Testis (tissue), 3 donors: ENCODE measurements around the gene SLC22A2. TPM values are rescaled to one million over a fixed set of nuclear protein-coding genes. Genes with fewer than 3 reads are reported as not detected.

Experiments
- DNase-seq: peaks from one replicate; pipeline ENCODE4 v3.0.0-alpha.2; 2019
- H3K27ac ChIP-seq, 2 donors: fragments of 200-600 bp; sonication (generic); one replicate each; pipeline ENCODE4 v1.5.1; 2019
- H3K27me3 ChIP-seq: fragments of 200-600 bp; sonication (generic); one replicate; pipeline ENCODE4 v1.5.1; 2019
- H3K36me3 ChIP-seq: fragments of 200-600 bp; sonication (generic); one replicate; pipeline ENCODE4 v1.5.1; 2017; ENCODE audit warnings: low read depth; ENCODE audit errors: missing control alignments
- H3K4me1 ChIP-seq: fragments of 200-600 bp; sonication (generic); one replicate; pipeline ENCODE4 v1.5.1; 2019
- H3K4me3 ChIP-seq, 2 donors: fragments of 200-600 bp; sonication (generic); one replicate each; pipeline ENCODE4 v1.5.1; 2017 to 2019
- H3K9me3 ChIP-seq: fragments of 200-600 bp; sonication (generic); one replicate; pipeline ENCODE4 v1.5.1; 2017
- CTCF ChIP-seq, 3 experiments: fragments of 450-650 bp in 2 of 3; fragments of 200-600 bp in 1 of 3; sonication (generic) in 1 of 3; IDR thresholded peaks; one replicate each; pipeline ENCODE4 v1.5.1; 2016 to 2019; ENCODE audit warnings: antibody characterized with exemption in 3 of 3, mild to moderate bottlenecking in 2 of 3, moderate library complexity in 1 of 3
- POLR2A ChIP-seq: fragments of 450-650 bp; IDR thresholded peaks from one replicate; pipeline ENCODE4 v1.6.1; 2017; ENCODE audit warnings: antibody characterized with exemption, mild to moderate bottlenecking, moderate library complexity
- WGBS, 2 donors: methylation state at CpG; one replicate each; pipeline ENCODE4 v1.1.5; 2018; 5-methylcytosine and 5-hydroxymethylcytosine counted together
- intact Hi-C: fragments of 100-400 bp; cut with DNase I; formaldehyde crosslinking; loops from one replicate; pipeline ENCODE4 v1.15.1; 2023; ENCODE audit warnings: low total_unique reads
- polyA plus RNA-seq: library from polyadenylated mRNA; stranded (reverse); fragments of 350-450 nt; fragmentation: Illumina TruSeq; extraction: RNeasy Lipid Tissue Mini Kit (QIAGEN cat#74804); gene quantifications from one replicate; pipeline ENCODE4 v1.2.3, GENCODE V29; 2014; ENCODE audit warnings: low read depth, low replicate concordance; ENCODE audit not compliant: insufficient read depth
- total RNA-seq, 2 donors: library from RNA; depleted of rRNA; stranded (reverse); fragments of >200 nt; gene quantifications; one replicate each; pipeline ENCODE4 v1.2.3, GENCODE V29; 2016

SLC22A2 gene
- total and polyA plus RNA-seq, 3 donors from 2014 or later = 0.24 to 0.99 (median 0.34) TPM

GRCh38 chr6:160278786-160279310 lies 20.2 kb upstream of the SLC22A2 start:
- no peak overlapping the region for H3K27ac ChIP-seq
- no peaks in the 10 kb centered on the region for H3K36me3 ChIP-seq
- no peaks in the 10 kb centered on the region for H3K4me1 ChIP-seq
- 33 to 35% methylated on average over 11 to 12 of the region's 12 CpGs for WGBS, 2 donors
- peak overlapping the region in 1 of 2 donors; percentile 2 for H3K4me3 ChIP-seq
- TF ChIP-seq CTCF (IDR thresholded peaks at IDR 0.05) (no peak), POLR2A (no peak)
- H3K27me3 ChIP-seq = no peaks in the 10 kb centered on the region
- DNase-seq = no peak
- H3K9me3 ChIP-seq = no peaks in the 10 kb centered on the region
- intact Hi-C loops = no loop called here

GRCh38 chr6:160278311-160278710 lies 19.7 kb upstream of the SLC22A2 start:
- 75 to 91% methylated on average over 5 of the region's 5 CpGs for WGBS, 2 donors
- intact Hi-C loops = no loop called here
- Histone ChIP-seq H3K4me3 (no peak overlapping the region), H3K4me1 (no peaks in the 10 kb centered on the region), H3K27me3 (no peaks in the 10 kb centered on the region), H3K36me3 (no peaks in the 10 kb centered on the region), H3K27ac (no peak overlapping the region), H3K9me3 (no peaks in the 10 kb centered on the region)
- DNase-seq = no peak
- TF ChIP-seq POLR2A (no peak), CTCF (IDR thresholded peaks at IDR 0.05) (no peak)

- Histone ChIP-seq H3K9me3 (no peaks in the 10 kb centered on the region), H3K36me3 (no peaks in the 10 kb centered on the region), H3K27me3 (no peaks in the 10 kb centered on the region), H3K4me1 (no peaks in the 10 kb centered on the region), H3K27ac (no peak overlapping the region), H3K4me3 (no peak overlapping the region)
- WGBS, 2 donors = 65 to 86% methylated on average over 15 of the region's 15 CpGs
- intact Hi-C loops = no loop called here
- DNase-seq = no peak
- no peak for TF ChIP-seq POLR2A
- TF ChIP-seq CTCF (IDR thresholded peaks at IDR 0.05) = no peak
These were observed 18.9 kb upstream of the SLC22A2 start for GRCh38 chr6:160277546-160277945.

GRCh38 chr6:160277144-160277543 lies 18.5 kb upstream of the SLC22A2 start:
- no peak for DNase-seq
- H3K4me3 ChIP-seq = no peak overlapping the region
- TF ChIP-seq CTCF (IDR thresholded peaks at IDR 0.05) (no peak), POLR2A (no peak)
- intact Hi-C loops = no loop called here
- 69 to 87% methylated on average over 5 of the region's 5 CpGs for WGBS, 2 donors
- H3K36me3 ChIP-seq = no peaks in the 10 kb centered on the region
- H3K9me3 ChIP-seq = no peaks in the 10 kb centered on the region
- H3K4me1 ChIP-seq = no peaks in the 10 kb centered on the region
- no peaks in the 10 kb centered on the region for H3K27me3 ChIP-seq
- no peak overlapping the region for H3K27ac ChIP-seq

- Histone ChIP-seq H3K27ac (no peak overlapping the region), H3K4me3 (no peak overlapping the region), H3K9me3 (no peaks in the 10 kb centered on the region), H3K4me1 (no peaks in the 10 kb centered on the region), H3K27me3 (no peaks in the 10 kb centered on the region), H3K36me3 (no peaks in the 10 kb centered on the region)
- WGBS, 2 donors = 87 to 91% methylated on average over 4 of the region's 4 CpGs
- intact Hi-C loops = no loop called here
- DNase-seq = no peak
- no peak for TF ChIP-seq POLR2A
- TF ChIP-seq CTCF (IDR thresholded peaks at IDR 0.05) = no peak
These were observed 17.5 kb upstream of the SLC22A2 start for GRCh38 chr6:160276126-160276525.
